Measurements from ENCODE around the gene AURKA.

DNA sequence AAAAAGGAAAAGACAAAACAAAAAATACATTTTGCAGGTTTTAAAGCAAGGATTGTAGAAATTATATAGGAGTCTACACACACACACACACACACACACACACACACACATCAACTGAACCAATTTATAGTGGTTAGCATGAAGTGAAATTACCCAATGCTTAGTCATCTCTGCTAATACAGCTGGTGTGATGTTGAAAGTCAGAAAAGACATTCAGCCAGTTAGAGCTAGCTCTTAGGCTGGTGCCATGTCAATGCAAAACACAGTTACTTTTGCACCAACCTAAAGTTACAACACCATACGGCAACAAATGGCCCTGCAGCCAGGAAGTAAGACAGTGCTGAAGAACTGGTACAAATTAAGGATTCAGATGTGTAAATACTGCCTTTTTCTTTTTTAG is 18.1 kb downstream of the AURKA start:
- TF ChIP-seq POLR2A (IDR thresholded peaks at IDR 0.05; ENCODE audit: low read depth, low read length) (no peak), TAF1 (IDR thresholded peaks at IDR 0.05; ENCODE audit: borderline replicate concordance, low read depth, low read length) (no peak)
